H1 (cell line): Measurements from ENCODE around the gene ELMO1. TPM values are rescaled to one million over a fixed set of nuclear protein-coding genes. Genes with fewer than 3 reads are reported as not detected.

Experiments
- BRCA1 ChIP-seq: IDR thresholded peaks from 2 replicates; pipeline ENCODE4 v1.6.1; 2012; ENCODE audit warnings: low read depth, low read length, improper control_type of control experiment
- CEBPB ChIP-seq: IDR thresholded peaks from 2 replicates; pipeline ENCODE4 v1.6.1; 2012; ENCODE audit warnings: low read depth, low read length
- NRF1 ChIP-seq: IDR thresholded peaks from 2 replicates; pipeline ENCODE4 v1.6.1; 2011; ENCODE audit warnings: mild to moderate bottlenecking, low read depth, low read length, improper control_type of control experiment
- TAF1 ChIP-seq: IDR thresholded peaks from 2 replicates; pipeline ENCODE4 v1.6.1; 2011; ENCODE audit warnings: mild to moderate bottlenecking, low read depth, low read length
- polyA plus RNA-seq, 7 experiments: library from polyadenylated mRNA; depleted of rRNA in 3 of 7; stranded (reverse) in 5 of 7; unstranded in 2 of 7; fragments of >200 nt in 5 of 7; fragments of 200-250 nt in 2 of 7; gene quantifications; 1 replicate in 5 of 7; 2 replicates in 1 of 7; 4 replicates in 1 of 7; pipeline versions ENCODE4 v1.2.1 to v1.2.3, GENCODE V29; 2011 to 2013; ENCODE audit warnings: missing spikeins in 2 of 7, mixed read lengths in 2 of 7
- total RNA-seq: library from RNA; stranded (reverse); fragmentation: NEBNext Ultra II Directional; extraction: Animal tissue kit (Norgen Biotek cat#: 25700); gene quantifications from 2 replicates; pipeline ENCODE4 v1.2.1, GENCODE V29; 2021
- TF ChIP-seq, protein P1 (sequence below): fragments of 300-600 bp; sonication (generic); IDR thresholded peaks from 2 replicates; pipeline ENCODE4 v1.7.1; 2012; ENCODE audit warnings: low read length, moderate library complexity, mild to moderate bottlenecking, inconsistent platforms; ENCODE audit not compliant: insufficient replicate concordance
- TF ChIP-seq, protein P2 (sequence below), 3 experiments: IDR thresholded peaks; 1 replicate in 2 of 3; 2 replicates in 1 of 3; pipeline versions ENCODE4 v1.5.1 to v1.6.1; 2011; ENCODE audit warnings: low read length in 3 of 3, mild to moderate bottlenecking in 3 of 3, inconsistent platforms in 2 of 3, low read depth in 1 of 3, moderate library complexity in 1 of 3; ENCODE audit not compliant: insufficient read depth in 1 of 3; ENCODE audit errors: control extremely low read depth in 1 of 3
- TF ChIP-seq, protein P3 (sequence below): IDR thresholded peaks from 2 replicates; pipeline ENCODE4 v1.6.1; 2011; ENCODE audit warnings: low read depth, mild to moderate bottlenecking, low read length; ENCODE audit not compliant: insufficient read depth
- TF ChIP-seq, protein P4 (sequence below): IDR thresholded peaks from 2 replicates; pipeline ENCODE4 v1.6.1; 2012; ENCODE audit warnings: inconsistent platforms

The ELMO1 gene
- total and polyA plus RNA-seq, 2 of the 8 experiments (the other 6 are each of a cell fraction or from before 2014, with no cell fraction given): 18.4 to 21.0 TPM

DNA sequence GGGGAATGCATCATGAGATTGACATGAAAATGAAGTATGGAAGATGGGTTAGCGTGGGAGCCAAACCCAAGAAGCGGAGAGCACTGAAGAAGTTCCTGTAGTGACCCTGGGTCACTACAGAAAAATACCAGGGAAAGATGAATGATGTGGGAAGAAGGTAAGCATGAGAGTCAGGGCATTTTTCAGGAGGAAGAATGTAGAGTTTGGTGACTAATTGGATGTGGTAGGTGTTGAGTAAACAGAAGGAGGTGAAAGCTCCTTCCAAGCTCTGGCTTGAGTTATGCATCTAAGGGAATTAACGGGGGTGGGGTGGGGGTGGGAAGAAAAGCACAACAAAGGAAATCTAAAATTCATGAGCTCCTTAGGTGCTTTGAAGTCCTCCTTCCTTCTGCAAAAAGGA, 486.3 kb downstream of the ELMO1 start (continued):
- TF ChIP-seq, protein P1, sequence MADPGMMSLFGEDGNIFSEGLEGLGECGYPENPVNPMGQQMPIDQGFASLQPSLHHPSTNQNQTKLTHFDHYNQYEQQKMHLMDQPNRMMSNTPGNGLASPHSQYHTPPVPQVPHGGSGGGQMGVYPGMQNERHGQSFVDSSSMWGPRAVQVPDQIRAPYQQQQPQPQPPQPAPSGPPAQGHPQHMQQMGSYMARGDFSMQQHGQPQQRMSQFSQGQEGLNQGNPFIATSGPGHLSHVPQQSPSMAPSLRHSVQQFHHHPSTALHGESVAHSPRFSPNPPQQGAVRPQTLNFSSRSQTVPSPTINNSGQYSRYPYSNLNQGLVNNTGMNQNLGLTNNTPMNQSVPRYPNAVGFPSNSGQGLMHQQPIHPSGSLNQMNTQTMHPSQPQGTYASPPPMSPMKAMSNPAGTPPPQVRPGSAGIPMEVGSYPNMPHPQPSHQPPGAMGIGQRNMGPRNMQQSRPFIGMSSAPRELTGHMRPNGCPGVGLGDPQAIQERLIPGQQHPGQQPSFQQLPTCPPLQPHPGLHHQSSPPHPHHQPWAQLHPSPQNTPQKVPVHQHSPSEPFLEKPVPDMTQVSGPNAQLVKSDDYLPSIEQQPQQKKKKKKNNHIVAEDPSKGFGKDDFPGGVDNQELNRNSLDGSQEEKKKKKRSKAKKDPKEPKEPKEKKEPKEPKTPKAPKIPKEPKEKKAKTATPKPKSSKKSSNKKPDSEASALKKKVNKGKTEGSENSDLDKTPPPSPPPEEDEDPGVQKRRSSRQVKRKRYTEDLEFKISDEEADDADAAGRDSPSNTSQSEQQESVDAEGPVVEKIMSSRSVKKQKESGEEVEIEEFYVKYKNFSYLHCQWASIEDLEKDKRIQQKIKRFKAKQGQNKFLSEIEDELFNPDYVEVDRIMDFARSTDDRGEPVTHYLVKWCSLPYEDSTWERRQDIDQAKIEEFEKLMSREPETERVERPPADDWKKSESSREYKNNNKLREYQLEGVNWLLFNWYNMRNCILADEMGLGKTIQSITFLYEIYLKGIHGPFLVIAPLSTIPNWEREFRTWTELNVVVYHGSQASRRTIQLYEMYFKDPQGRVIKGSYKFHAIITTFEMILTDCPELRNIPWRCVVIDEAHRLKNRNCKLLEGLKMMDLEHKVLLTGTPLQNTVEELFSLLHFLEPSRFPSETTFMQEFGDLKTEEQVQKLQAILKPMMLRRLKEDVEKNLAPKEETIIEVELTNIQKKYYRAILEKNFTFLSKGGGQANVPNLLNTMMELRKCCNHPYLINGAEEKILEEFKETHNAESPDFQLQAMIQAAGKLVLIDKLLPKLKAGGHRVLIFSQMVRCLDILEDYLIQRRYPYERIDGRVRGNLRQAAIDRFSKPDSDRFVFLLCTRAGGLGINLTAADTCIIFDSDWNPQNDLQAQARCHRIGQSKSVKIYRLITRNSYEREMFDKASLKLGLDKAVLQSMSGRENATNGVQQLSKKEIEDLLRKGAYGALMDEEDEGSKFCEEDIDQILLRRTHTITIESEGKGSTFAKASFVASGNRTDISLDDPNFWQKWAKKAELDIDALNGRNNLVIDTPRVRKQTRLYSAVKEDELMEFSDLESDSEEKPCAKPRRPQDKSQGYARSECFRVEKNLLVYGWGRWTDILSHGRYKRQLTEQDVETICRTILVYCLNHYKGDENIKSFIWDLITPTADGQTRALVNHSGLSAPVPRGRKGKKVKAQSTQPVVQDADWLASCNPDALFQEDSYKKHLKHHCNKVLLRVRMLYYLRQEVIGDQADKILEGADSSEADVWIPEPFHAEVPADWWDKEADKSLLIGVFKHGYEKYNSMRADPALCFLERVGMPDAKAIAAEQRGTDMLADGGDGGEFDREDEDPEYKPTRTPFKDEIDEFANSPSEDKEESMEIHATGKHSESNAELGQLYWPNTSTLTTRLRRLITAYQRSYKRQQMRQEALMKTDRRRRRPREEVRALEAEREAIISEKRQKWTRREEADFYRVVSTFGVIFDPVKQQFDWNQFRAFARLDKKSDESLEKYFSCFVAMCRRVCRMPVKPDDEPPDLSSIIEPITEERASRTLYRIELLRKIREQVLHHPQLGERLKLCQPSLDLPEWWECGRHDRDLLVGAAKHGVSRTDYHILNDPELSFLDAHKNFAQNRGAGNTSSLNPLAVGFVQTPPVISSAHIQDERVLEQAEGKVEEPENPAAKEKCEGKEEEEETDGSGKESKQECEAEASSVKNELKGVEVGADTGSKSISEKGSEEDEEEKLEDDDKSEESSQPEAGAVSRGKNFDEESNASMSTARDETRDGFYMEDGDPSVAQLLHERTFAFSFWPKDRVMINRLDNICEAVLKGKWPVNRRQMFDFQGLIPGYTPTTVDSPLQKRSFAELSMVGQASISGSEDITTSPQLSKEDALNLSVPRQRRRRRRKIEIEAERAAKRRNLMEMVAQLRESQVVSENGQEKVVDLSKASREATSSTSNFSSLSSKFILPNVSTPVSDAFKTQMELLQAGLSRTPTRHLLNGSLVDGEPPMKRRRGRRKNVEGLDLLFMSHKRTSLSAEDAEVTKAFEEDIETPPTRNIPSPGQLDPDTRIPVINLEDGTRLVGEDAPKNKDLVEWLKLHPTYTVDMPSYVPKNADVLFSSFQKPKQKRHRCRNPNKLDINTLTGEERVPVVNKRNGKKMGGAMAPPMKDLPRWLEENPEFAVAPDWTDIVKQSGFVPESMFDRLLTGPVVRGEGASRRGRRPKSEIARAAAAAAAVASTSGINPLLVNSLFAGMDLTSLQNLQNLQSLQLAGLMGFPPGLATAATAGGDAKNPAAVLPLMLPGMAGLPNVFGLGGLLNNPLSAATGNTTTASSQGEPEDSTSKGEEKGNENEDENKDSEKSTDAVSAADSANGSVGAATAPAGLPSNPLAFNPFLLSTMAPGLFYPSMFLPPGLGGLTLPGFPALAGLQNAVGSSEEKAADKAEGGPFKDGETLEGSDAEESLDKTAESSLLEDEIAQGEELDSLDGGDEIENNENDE: no peak
- TF ChIP-seq, protein P2, sequence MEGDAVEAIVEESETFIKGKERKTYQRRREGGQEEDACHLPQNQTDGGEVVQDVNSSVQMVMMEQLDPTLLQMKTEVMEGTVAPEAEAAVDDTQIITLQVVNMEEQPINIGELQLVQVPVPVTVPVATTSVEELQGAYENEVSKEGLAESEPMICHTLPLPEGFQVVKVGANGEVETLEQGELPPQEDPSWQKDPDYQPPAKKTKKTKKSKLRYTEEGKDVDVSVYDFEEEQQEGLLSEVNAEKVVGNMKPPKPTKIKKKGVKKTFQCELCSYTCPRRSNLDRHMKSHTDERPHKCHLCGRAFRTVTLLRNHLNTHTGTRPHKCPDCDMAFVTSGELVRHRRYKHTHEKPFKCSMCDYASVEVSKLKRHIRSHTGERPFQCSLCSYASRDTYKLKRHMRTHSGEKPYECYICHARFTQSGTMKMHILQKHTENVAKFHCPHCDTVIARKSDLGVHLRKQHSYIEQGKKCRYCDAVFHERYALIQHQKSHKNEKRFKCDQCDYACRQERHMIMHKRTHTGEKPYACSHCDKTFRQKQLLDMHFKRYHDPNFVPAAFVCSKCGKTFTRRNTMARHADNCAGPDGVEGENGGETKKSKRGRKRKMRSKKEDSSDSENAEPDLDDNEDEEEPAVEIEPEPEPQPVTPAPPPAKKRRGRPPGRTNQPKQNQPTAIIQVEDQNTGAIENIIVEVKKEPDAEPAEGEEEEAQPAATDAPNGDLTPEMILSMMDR (IDR thresholded peaks at IDR 0.05; ENCODE audit: control extremely low read depth in 1 of 3, insufficient read depth in 1 of 3, low read depth in 1 of 3, low read length in 3 of 3): no peak
- TF ChIP-seq, protein P3, sequence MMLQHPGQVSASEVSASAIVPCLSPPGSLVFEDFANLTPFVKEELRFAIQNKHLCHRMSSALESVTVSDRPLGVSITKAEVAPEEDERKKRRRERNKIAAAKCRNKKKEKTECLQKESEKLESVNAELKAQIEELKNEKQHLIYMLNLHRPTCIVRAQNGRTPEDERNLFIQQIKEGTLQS: no peak
- TF ChIP-seq BRCA1 (no peak), CEBPB (no peak), NRF1 (no peak), TAF1 (no peak)
- TF ChIP-seq, protein P4, sequence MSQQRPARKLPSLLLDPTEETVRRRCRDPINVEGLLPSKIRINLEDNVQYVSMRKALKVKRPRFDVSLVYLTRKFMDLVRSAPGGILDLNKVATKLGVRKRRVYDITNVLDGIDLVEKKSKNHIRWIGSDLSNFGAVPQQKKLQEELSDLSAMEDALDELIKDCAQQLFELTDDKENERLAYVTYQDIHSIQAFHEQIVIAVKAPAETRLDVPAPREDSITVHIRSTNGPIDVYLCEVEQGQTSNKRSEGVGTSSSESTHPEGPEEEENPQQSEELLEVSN: no peak
